ENCODE measurements around the gene NRDE2. TPM values are rescaled to one million over a fixed set of nuclear protein-coding genes. Genes with fewer than 3 reads are reported as not detected.

NRDE2 gene
- polyA plus RNA-seq, 1 donor from 2014 or later, result 9.5 TPM

GRCh38 chr14:90281261-90281660 is 50.5 kb downstream of the NRDE2 start:
- Histone ChIP-seq H3K36me3 (ENCODE audit: insufficient read depth, low read length) (no peaks in the 10 kb centered on the region), H3K4me3 (ENCODE audit: low read length) (no peak overlapping the region), H3K4me2 (ENCODE audit: low read length) (no peak overlapping the region), H3K79me2 (replicated peaks; ENCODE audit: insufficient read depth, low read length) (no peaks in the 10 kb centered on the region), H3K27ac (ENCODE audit: low read length) (no peak overlapping the region), H3K9ac (ENCODE audit: low read length) (no peak overlapping the region), H3K9me3 (ENCODE audit: low read length) (no peaks in the 10 kb centered on the region), H4K20me1 (ENCODE audit: insufficient read depth) (no peaks in the 10 kb centered on the region), H3F3A (ENCODE audit: insufficient read depth, low read length, poor library complexity, severe bottlenecking) (no peaks in the 10 kb centered on the region), H3K9me2 (ENCODE audit: insufficient read depth, low read length) (no peaks in the 10 kb centered on the region), H3K27me3 (ENCODE audit: insufficient read depth, low read depth, low read length) (no peaks in the 10 kb centered on the region), H2AFZ (ENCODE audit: low read depth, low read length) (no peak overlapping the region)
- TF ChIP-seq TAF1 (IDR thresholded peaks at IDR 0.05; ENCODE audit: low read depth) (no peak), SMC3 (conservative IDR thresholded peaks at IDR 0.05; ENCODE audit: poor library complexity) (no peak), MXI1 (conservative IDR thresholded peaks at IDR 0.05; ENCODE audit: poor library complexity, severe bottlenecking) (no peak), RAD21 (conservative IDR thresholded peaks at IDR 0.05) (no peak), POLR2AphosphoS5 (IDR thresholded peaks at IDR 0.05) (no peak), EP300 (conservative IDR thresholded peaks at IDR 0.05; ENCODE audit: poor library complexity, severe bottlenecking) (no peak), EZH2 (IDR thresholded peaks at IDR 0.05; ENCODE audit: borderline replicate concordance, insufficient read depth, low read length, poor library complexity, severe bottlenecking) (no peak)
- TF ChIP-seq, protein P1, sequence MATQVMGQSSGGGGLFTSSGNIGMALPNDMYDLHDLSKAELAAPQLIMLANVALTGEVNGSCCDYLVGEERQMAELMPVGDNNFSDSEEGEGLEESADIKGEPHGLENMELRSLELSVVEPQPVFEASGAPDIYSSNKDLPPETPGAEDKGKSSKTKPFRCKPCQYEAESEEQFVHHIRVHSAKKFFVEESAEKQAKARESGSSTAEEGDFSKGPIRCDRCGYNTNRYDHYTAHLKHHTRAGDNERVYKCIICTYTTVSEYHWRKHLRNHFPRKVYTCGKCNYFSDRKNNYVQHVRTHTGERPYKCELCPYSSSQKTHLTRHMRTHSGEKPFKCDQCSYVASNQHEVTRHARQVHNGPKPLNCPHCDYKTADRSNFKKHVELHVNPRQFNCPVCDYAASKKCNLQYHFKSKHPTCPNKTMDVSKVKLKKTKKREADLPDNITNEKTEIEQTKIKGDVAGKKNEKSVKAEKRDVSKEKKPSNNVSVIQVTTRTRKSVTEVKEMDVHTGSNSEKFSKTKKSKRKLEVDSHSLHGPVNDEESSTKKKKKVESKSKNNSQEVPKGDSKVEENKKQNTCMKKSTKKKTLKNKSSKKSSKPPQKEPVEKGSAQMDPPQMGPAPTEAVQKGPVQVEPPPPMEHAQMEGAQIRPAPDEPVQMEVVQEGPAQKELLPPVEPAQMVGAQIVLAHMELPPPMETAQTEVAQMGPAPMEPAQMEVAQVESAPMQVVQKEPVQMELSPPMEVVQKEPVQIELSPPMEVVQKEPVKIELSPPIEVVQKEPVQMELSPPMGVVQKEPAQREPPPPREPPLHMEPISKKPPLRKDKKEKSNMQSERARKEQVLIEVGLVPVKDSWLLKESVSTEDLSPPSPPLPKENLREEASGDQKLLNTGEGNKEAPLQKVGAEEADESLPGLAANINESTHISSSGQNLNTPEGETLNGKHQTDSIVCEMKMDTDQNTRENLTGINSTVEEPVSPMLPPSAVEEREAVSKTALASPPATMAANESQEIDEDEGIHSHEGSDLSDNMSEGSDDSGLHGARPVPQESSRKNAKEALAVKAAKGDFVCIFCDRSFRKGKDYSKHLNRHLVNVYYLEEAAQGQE (IDR thresholded peaks at IDR 0.05; ENCODE audit: borderline replicate concordance), result no peak
- TF ChIP-seq, protein P2, sequence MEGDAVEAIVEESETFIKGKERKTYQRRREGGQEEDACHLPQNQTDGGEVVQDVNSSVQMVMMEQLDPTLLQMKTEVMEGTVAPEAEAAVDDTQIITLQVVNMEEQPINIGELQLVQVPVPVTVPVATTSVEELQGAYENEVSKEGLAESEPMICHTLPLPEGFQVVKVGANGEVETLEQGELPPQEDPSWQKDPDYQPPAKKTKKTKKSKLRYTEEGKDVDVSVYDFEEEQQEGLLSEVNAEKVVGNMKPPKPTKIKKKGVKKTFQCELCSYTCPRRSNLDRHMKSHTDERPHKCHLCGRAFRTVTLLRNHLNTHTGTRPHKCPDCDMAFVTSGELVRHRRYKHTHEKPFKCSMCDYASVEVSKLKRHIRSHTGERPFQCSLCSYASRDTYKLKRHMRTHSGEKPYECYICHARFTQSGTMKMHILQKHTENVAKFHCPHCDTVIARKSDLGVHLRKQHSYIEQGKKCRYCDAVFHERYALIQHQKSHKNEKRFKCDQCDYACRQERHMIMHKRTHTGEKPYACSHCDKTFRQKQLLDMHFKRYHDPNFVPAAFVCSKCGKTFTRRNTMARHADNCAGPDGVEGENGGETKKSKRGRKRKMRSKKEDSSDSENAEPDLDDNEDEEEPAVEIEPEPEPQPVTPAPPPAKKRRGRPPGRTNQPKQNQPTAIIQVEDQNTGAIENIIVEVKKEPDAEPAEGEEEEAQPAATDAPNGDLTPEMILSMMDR (IDR thresholded peaks at IDR 0.05; ENCODE audit: poor library complexity, severe bottlenecking), result no peak

DNA sequence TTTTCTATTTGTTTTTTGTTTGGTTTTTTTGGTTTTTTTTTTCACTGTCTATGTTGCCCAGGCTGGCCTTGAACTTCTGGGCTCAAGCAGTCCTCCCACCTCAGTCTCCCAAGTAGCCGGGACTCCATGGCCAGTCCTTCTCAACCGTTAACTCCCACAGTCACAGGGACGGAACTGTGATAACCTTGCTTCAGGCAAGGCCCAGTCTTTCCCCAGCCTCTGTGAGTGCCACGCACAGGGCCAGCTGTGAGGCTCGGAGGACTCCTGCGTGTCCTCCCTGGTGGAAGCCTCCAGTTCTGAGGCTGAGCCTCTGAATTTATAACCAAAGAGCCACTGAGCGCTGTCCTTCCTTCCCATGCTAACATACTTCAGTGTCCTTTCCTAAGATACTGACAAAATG is 51.6 kb downstream of the NRDE2 start:
- TF ChIP-seq POLR2AphosphoS5 (IDR thresholded peaks at IDR 0.05) (no peak), EZH2 (IDR thresholded peaks at IDR 0.05; ENCODE audit: borderline replicate concordance, insufficient read depth, low read length, poor library complexity, severe bottlenecking) (no peak), TAF1 (IDR thresholded peaks at IDR 0.05; ENCODE audit: low read depth) (no peak)
- TF ChIP-seq, protein P1 (IDR thresholded peaks at IDR 0.05; ENCODE audit: borderline replicate concordance), result no peak
- H2AFZ ChIP-seq (ENCODE audit: low read depth, low read length), result no peak overlapping the region
- H3K4me2 ChIP-seq (ENCODE audit: low read length), result no peak overlapping the region
- no peaks in the 10 kb centered on the region for H3K9me3 ChIP-seq (ENCODE audit: low read length)
- H3K27me3 ChIP-seq (ENCODE audit: insufficient read depth, low read depth, low read length), result no peaks in the 10 kb centered on the region
- H3K4me3 ChIP-seq (ENCODE audit: low read length), result no peak overlapping the region
- no peak overlapping the region for H3K9ac ChIP-seq (ENCODE audit: low read length)
- no peaks in the 10 kb centered on the region for H3K79me2 ChIP-seq (replicated peaks; ENCODE audit: insufficient read depth, low read length)
- H3F3A ChIP-seq (ENCODE audit: insufficient read depth, low read length, poor library complexity, severe bottlenecking), result no peaks in the 10 kb centered on the region
- H4K20me1 ChIP-seq (ENCODE audit: insufficient read depth), result no peaks in the 10 kb centered on the region
- H3K9me2 ChIP-seq (ENCODE audit: insufficient read depth, low read length), result no peaks in the 10 kb centered on the region
- H3K27ac ChIP-seq (ENCODE audit: low read length), result no peak overlapping the region
- no peaks in the 10 kb centered on the region for H3K36me3 ChIP-seq (ENCODE audit: insufficient read depth, low read length)

All from neural cell (in vitro differentiated cells).